GM19395 (cell line): ENCODE data around the gene SSBP4.
"Not testable (repeated sequence)": the region's sequence is repeated elsewhere in the genome, so short reads cannot be mapped to it uniquely, and the experiment has no call there.

ENCODE experiments used
- ATAC-seq: cut with Tn5 transposase; IDR thresholded peaks from one replicate; pipeline ENCODE4 v1.9.1; 2021; ENCODE audit warnings: mild to moderate bottlenecking, moderate library complexity; ENCODE audit not compliant: unreplicated experiment

The SSBP4 gene

GRCh38 chr19:18392926-18393325 lies 26.3 kb upstream of the SSBP4 start:
- no peak for ATAC-seq

- no peak for ATAC-seq
Measured at GRCh38 chr19:18393836-18394235, 25.4 kb upstream of the SSBP4 start.

GRCh38 chr19:18396471-18397241 lies 22.5 kb upstream of the SSBP4 start:
- no peak for ATAC-seq

DNA sequence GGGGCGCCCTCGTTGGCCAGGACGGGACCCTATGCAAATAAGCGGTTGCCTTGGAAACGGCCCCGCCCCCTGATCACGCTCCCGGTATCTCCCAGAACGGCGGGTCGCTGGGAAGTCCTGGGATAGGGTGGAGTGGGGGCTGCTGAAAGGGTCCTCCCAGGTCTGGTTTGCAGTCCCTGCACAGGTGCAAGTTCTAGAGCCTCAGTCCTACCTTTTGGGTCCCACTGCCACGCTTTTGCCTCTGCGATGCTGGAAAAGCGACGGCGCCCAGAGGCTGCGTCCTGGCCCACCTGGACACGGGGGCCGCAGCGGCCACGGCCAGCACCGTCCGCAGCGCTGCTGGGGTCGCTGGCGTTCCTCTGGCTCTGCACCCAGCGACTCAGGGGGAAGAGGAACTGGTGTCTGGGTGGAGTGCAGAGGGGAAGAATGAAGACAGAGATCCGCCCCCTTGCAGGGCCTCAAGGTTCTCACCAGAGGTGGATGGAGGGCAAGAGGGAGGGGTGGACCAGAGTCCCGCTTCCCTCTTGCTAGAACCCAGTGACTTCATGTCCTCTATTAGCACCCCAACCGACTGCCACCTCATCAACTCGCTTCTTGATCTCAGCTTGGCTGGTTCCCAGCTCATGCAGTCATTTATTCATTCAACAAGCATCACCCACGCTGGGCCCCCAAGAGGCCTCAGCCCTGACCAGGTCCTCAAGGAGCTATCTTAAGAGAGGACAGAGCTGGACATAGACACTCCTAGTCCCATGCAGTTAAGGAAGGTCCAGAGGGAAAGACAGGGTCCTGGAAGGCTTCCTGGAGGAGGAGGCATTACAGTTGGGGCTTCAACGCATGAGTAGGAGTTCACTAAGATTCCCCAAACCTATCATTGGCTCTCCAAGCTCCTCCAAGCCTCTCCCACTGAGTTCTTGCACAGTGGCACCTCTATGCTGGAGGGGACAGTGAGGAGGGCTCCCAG lies 21.7 kb upstream of the SSBP4 start, which contains the start of gene LRRC25:
LRRC25 (minus strand) TSS at position 381 of the 961 bp plus-strand sequence. CDS start 659 bp downstream, outside the sequence.
- ATAC-seq = no peak

DNA sequence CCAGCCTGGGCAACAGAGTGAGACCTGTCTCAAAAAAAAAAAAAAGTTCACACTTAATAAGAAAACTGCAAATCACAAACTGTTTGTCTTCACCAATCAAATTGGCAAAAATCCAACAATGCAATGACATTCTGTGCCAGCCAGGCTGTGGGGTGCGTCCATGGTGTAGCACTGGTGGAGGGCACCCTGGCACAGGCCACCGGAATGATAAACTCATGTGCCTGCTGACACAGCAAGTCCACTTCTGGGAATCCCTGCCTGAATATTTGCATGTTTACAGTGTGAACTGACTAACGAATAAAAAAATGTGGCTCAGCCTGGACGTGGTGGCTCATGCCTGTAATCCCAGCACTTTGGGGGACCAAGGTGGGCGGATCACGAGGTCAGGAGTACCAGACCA lies 20.2 kb upstream of the SSBP4 start:
- no peak for ATAC-seq

DNA sequence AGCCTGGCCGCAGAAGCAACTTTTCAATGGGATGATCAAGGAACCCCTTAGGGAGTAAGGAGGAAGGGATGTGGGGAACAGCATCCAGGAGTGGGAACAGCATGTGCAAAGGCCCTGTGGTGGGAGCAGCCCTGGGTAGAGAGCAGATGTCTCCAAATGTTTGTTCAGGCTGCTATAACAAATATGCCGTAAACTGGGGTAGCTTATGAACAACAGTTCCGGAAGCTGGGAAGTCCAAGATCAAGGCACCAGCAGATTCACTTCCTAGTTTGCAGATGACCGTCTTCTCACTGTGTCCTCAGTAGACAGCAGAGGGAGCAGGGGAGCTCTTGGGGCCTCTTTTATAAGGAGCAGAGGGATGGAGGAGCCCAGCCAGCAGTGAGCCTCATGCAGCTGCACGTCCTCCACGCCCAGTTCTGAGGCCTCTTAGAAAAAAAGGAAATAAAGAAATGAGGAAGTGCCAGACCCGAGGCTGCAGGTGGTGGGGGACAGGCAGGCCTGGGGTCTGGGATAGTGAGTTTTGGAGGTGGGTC lies 17.6 kb upstream of the SSBP4 start:
- ATAC-seq = no peak

DNA sequence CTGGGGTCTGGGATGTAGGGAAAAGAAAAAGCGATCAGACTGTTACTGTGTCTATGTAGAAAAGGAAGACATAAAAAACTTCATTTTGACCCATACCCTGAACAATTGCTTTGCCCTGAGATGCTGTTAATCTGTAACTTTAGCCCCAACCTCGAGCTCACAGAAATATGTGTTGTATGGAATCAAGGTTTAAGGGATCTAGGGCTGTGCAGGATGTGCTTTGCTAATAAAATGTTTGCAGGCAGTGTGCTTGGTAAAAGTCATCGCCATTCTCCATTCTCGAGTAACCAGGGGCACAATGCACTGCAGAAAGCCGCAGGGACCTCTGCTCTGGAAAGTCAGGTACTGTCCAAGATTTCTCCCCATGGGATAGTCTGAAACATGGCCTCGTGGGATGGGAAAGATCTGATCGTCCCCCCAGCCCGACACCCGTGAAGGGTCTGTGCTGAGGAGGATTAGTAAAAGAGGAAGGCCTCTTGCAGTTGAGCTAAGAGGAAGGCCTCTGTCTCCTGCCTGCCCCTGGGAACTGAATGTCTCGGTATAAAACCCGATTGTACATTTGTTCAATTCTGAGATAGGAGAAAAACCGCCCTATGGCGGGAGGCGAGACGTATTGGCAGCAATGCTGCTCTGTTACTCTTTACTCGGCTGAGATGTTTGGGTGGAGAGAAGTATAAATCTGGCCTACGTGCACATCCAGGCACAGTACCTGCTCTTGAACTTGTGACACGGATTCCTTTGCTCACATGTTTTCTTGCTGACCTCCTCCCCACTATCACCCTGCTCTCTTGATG lies 16.5 kb upstream of the SSBP4 start:
- not testable (repeated sequence) for ATAC-seq

- ATAC-seq = not testable (repeated sequence)
Measured at GRCh38 chr19:18405754-18406153, 13.4 kb upstream of the SSBP4 start.

DNA sequence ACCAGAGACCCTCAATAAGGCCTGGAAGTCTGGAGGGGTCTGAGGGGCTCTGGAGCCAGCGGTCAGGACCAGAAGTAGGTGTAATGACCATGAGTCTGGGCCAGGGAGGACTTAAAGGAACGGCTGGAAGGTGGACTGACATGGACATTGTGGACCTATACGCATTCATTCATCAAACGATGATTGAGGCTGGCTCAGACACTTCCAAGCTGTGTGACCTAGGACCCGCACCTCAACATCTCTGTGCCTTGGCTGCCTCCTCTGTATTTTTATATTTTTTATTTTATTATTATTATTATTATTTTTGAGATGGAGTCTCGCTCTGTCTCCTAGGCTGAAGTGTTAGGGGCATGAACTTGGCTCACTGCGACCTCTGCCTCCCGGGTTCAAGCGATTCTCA lies 12.4 kb upstream of the SSBP4 start:
- no peak for ATAC-seq

DNA sequence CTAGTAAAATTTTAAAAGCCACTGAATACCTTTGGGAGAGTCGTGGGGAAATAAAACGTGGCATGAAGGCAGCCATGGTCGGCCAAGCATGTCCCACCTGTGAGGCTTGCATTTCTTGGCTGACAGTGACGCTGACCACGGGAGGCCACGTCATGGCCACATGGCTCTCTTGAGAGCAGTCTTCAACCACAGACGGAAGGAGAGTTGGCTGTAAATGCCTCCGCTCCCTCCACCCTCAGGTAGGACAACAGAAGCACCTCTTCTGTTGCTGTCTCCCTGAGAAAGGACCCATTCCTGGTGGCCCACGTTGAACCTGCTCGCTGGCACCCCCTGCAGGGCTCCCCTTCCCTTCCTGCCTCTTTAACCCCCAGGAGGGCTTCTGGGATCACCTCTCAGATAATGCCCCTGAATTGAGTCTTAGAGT lies 11.1 kb upstream of the SSBP4 start:
- ATAC-seq = no peak

DNA sequence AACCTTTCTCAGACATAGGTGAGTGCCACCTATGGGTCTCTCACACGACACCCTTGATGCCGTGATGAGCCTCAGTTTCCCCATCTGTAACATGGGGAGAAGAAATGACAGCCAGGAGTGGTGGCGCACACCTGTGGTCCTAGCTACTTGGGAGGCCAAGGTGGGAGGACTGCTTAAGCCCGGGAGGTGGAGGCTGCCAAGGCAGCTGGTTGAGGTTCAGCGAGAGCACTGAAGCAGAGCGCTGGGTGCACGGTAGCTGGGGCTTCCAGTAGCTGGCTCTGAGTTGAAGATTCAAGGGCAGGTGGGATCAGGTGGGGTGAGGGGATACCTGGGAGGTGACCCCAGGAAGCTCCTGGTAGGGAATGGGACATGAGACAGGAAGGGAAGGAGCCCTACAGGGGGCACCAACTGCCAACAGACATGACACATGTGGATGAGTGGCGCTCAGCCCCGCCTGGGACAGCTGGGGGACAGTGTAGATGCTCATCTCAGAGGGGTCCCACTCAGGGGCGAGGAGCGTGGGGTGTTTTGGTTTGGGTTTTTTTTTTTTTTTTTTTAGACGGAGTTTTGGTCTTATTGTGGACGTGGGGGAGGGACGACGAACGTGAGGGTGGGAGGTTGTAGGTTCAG lies 6.5 kb upstream of the SSBP4 start:
- no peak for ATAC-seq

GRCh38 chr19:18414504-18415177 lies 4.6 kb upstream of the SSBP4 start:
- ATAC-seq = no peak

GRCh38 chr19:18415178-18415867 lies 3.9 kb upstream of the SSBP4 start:
- no peak for ATAC-seq

DNA sequence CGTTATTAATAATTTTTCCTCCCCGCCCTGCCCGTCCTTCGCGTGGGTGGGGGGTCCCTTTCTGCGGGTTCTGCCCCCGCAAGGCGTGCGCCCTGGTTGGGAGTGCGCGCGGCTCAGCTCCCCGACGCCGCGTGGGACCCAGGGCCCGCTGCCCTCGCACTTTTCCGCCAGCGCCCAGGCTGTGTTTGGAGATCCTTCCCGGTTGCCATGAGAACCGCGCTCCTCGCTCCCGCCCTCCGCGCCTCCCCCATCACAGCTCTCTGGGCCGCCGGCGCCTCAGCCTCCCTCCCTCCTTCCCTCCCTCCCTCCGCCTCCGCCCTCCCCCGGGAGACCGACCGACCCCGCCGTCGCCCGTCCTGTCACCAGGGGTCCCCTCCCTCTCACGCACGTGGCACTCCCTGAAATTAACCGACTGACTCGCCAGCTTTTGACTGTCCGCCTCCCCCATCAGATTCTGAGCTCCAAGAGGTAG lies 2.4 kb upstream of the SSBP4 start:
- no peak for ATAC-seq

DNA sequence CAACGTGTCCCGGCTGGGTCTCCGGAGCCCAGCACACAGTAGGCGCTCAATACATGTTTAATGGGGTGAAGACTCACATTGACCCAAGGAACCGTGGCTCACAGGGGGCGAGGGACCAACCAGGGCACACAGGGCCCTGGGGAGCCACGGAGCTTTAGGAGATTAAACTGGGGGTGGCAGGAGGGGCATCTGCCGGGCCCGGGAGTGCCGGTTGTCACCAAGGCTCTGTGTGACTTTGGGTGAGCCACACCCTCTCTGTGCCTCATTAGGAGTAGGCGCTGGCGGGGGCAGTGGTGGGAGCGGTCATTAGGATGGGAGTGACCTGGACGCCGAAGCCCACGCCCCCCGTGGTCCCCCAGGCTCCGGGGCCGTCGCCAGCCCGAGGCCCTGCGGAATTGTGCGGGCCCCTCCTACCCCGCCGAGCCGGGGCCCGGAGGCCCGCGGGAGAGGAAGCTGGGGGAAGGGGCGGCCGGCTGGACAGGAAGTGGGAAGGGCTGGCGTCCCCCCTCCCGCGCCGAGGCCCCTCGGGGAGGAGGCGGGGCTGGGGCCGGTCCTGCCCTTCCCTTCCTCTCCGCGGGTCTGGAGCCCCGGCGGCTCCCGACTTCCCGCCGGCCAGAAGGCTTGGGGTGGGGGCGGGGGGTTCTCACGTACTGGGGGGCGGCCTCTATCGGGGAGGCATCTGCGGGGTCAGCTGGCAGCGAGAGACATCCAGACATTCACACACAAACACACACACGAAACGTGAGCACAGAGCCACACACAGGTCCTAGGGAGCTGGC lies 1.8 kb upstream of the SSBP4 start:
- no peak for ATAC-seq

DNA sequence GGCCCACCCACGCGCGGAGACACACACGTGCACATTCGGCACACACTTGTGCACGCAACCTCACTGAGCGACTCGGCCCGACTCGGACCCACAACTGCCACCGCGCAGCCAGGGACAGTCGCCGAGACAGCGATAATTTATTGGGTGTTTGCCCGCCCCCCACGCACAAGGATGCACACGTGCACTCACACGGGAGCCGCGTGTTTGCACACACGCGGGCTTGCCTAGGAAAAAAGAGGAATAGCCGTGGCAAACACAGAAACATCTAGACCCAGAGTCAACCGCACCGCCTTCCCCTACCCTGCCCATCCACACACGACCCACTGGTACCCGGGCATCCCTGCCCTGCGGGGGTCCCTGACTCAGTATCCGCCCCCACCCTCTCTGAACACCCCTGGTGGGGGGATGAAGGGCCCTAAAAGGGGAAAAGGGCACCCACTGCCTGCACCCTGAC lies 1.1 kb upstream of the SSBP4 start:
- no peak for ATAC-seq

- no peak for ATAC-seq
Measured at GRCh38 chr19:18418483-18419194, 559 bp upstream of the SSBP4 start.
